CMK (cell line): Measurements from ENCODE around the gene GPR107.

Experiments
- DNase-seq: peaks from one replicate; pipeline ENCODE4 v3.0.0-alpha.2; 2010; ENCODE audit warnings: low read depth

The GPR107 gene

DNA sequence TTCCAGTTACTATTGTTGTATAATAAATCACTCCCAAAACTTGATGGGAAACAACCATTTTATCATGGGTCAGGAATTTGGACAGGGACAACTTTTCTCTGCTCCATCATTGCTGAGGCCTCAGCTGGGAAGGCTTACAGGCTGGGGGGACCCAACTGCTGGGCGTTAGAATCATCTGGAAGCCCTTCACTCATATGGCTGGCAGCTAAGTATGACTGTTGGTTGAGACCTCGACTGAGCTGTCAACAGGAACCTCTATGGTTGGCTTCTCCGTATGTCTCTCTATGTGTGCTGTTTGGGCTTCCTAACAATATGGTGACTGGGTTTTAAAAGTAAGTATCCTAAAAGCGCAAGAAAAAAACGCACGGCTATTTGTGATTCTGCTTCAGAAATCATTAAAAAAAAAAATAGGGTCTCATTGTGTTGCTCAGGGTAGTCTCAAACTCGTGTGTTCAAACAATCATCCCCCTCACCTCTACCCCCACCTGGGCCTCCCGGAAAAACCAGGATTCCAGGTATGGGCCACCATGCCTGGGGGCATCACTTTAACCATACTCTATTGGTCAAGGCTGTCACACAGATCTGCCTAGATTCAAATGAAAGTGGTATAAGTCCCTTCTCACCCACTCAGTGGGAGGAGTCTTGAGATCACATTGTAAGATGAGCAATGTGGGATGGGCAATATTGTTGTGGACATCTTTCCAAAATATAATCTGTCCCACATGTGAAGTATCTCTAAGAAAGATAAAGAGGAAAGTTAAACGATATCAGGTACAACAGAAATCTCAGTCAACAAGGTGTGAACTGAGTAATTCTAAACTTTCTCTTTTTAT, 26.0 kb upstream of the GPR107 start:
- DNase-seq, result no peak

GRCh38 chr9:130028493-130029222, 25.0 kb upstream of the GPR107 start:
- no peak for DNase-seq

GRCh38 chr9:130029223-130029973, 24.3 kb upstream of the GPR107 start:
- no peak for DNase-seq

- DNase-seq, result no peak
Observed at GRCh38 chr9:130030651-130031127, 23.0 kb upstream of the GPR107 start.

DNA sequence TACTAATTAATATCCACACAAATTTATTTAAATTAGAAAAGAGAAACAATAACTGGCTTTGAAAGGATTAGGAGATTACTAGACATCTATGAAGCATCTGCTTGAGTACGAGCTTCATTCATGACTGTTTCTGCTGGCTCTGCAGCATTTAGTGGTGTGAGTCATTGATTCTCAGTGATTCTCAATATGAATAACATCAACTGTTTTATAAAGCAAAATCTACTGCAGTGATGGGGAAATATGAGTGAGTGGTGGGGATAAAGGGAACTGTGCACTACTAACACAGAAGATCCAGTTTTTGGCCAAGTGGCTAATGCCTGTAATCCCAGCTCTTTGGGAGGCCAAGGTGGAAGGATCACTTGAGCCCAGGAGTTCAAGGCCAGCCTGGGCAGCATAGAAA, 19.1 kb upstream of the GPR107 start:
- no peak for DNase-seq

DNA sequence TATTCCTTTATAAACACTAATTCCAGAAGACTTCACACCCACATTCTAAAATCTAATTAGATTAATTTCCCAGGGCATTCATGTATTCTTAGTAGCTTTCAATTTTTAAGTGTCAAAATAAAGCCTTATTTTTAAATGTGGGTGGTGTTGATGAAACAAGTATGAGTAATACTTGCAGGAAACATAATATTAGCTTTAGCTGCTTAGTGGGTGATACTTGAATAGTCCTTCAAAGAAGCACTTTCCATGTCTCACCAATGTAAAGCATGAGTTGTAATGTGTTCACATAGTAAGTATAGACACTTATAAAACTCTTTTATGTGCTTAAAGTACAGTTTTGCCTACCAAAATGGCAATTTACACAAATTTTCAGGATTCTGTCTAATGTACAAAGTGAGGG, 17.6 kb upstream of the GPR107 start:
- no peak for DNase-seq

DNA sequence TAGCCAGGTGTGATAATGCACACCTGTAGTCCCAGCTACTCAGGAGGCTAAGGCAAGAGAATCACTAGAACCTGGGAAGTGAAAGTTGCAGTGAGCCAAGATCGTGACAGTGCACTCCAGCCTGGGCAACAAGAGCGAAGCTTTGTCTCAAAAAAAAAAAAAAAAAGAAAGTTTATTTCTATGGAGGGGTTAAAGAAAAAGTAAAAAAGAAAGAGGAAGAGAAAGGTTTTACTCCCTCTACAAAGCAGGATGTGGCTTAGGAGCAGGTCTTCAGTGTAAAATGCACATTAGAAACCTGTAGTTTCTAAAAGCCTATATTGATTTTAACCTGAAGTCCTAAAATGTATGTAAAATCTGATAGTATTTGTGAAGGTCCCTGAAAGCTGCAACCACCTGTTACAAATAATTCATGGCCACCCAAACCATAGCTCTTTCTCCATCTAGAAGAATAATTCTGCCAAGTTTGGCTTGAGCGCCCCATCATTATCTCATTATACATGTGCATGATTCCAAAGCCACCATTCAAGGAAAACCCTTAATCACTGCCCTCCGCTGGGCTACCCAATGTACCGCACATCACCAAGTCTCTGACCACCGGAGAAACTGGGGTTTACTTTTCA, 14.1 kb upstream of the GPR107 start:
- no peak for DNase-seq

DNA sequence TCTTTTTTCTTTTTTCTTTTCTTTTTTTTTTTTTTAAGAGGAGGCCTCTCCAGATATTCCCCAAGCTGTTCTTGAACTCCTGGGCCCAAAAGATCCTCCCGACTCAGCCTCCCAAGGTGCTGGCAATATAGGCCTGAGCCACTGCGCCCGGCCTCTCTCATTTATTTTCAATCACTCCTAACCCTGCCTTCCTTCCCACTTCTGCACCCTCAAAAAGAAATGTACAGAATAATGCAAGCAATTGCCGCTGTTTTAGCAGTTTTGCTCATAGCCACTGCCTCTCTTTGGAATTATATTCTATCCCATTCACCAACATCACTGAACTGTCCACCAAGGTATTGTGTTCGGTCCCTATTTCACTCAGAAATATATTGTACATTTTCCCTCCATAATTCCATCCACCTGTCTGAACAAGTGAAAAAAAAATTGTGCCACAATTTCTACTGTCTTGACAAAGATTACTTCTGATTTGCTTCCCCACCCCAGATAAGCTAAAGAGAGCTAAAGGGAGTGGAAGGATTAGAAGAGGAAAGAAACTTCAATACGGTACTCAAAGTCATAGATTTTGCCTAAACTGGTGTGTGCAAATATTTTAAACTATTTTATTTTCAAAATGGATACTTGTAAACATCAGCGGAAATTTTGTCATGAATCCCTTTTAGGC, 12.6 kb upstream of the GPR107 start:
- DNase-seq, result no peak

- no peak for DNase-seq
Observed at GRCh38 chr9:130041648-130042405, 11.9 kb upstream of the GPR107 start.

GRCh38 chr9:130042406-130042884, 11.3 kb upstream of the GPR107 start:
- DNase-seq, result no peak

GRCh38 chr9:130042885-130043653, 10.6 kb upstream of the GPR107 start, which contains the start of gene FNBP1:
FNBP1 (minus strand) TSS chr9:130043189; CDS start chr9:130042975, 214 bp downstream.
- DNase-seq, result peak; percentile 51

DNA sequence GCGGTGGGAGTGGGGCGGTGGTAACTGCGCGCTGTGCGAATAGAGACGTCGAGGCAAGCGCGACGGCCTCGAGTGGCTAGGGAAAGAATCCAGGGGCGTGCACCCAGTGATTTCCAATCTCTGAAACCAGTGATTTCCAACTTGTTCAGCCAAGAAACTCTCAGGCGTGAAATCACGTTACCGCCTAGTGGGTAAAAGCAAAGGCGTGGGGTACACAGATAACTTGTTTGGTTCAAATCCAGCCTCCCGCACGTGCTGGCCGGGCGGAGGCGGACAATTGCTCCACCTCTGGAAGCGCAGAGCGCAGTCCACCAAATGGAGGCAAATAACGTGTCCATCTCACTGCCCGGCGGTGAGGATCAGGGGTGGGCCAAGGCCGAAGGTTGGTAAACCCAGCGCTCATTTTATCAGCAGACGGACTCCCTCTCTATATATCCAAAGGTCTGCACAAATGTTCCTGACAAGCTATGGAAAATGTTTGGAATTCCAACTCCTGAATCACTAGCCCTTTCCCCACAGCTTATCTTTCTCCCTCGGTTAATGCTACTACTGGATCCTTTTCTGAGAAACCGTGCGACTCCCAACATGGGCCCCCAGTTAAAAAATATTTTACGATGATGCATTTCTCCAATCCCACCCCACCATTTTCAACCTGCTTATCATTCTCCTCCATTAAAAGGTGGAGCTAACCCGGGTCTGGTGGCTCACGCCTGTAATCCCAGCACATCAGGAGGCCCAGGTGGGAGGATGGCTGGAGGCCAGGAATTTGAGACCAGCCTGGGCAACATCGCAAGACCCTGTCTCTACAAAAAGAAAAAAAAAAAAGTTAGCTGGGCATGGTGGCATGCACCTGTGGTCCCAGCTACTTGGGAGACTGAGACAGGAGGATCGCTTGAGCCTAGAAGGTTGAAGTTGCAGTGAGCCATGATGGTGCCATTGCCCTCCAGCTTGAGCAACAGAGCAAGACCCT, 9.8 kb upstream of the GPR107 start:
- no peak for DNase-seq

GRCh38 chr9:130045725-130046450, 7.8 kb upstream of the GPR107 start:
- no peak for DNase-seq

DNA sequence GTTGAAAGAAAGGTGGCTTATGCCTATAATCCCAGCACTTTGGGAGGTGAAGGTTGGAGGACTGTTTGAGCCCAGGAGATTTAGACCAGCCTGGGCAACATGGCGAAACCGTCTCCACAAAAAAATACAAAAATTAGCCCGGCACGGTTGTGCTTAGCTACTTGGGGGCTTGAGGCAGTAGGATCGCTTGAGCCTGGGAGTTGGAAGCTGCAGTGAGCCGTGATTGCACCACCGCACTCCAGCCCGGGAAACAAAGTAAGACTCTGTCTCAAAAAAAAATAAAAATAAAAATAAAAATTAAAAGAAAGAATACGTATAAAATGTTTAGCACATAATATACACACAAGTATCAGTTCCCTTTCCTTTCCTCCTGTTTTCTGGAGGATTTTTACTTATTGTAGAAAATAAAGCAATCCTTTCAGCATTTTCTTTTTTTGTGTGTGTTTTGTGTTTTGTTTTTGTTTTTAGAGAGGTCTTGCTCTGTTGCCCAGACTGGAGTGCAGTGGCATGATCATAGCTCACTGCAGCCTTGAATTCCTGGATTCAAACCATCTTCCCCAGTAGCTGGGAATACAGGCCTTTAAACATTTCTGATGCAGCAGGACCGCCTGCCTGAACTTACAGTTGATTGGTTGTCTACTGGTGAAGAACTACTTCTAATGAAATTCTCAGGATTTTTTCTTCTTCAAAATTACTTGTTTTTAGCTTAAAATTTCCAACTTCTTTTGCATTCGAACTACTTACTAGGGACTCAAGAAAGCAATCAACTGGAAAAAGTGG, 4.1 kb upstream of the GPR107 start:
- DNase-seq, result no peak

- no peak for DNase-seq
Observed at GRCh38 chr9:130050462-130050861, 3.2 kb upstream of the GPR107 start.

GRCh38 chr9:130051855-130052254, 1.9 kb upstream of the GPR107 start:
- no peak for DNase-seq

DNA sequence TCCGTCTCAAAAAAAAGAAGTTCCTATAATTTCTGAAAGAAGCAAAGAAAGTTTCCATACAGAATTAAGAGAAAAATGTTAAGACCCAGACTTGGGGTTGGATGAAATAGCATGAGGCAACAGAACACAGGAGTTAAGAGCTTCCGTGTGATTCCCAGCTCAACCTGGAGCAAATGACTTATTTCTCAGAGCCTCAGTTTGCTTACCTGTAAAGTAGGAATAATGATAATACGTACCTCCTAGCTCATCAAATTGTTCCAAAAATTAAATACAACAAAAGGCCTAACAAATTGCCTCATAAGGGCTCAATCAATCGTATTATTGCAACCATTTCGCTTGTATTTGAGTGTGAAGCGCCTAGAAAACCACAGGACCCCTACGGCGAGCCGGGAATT, 600 bp upstream of the GPR107 start:
- no peak for DNase-seq
